ENCODE results near the gene PLCB2. TPM values are rescaled to one million over a fixed set of nuclear protein-coding genes. Genes with fewer than 3 reads are reported as not detected.
A peak's percentile ranks its signal among the peaks of the same experiment; 100 is the strongest.

PLCB2 gene
- total and polyA plus RNA-seq, 2 donors (not counting 1 experiment from before 2014, with no cell fraction given), result 166 to 312 TPM

DNA sequence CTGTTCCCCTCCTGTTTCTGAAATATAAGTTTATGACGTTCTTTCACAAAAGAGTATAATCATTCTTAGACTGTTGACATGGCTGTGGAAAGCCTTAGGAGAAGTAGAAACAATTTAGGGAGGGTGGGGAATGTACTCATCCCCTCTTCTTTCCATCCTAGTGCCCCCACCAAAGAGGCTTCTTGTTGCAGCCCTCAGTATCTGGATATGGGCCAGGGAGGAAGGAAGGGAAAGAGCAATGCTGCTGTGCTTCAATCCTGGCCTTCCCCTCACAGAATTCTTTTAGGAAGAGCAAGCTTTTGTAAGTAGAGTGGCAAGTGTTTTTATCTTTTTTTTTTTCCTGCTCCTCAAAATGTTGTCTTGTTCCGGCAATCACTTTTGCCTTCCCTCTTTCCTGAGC is 17.5 kb upstream of the PLCB2 start:
- 100% methylated on average over 1 of the region's 2 CpGs for WGBS (ENCODE audit: insufficient coverage)
- TF ChIP-seq EZH2 (IDR thresholded peaks at IDR 0.05; ENCODE audit: borderline replicate concordance, insufficient read depth, low read depth, low read length, poor library complexity, severe bottlenecking), result no peak
- TF ChIP-seq, protein P1, sequence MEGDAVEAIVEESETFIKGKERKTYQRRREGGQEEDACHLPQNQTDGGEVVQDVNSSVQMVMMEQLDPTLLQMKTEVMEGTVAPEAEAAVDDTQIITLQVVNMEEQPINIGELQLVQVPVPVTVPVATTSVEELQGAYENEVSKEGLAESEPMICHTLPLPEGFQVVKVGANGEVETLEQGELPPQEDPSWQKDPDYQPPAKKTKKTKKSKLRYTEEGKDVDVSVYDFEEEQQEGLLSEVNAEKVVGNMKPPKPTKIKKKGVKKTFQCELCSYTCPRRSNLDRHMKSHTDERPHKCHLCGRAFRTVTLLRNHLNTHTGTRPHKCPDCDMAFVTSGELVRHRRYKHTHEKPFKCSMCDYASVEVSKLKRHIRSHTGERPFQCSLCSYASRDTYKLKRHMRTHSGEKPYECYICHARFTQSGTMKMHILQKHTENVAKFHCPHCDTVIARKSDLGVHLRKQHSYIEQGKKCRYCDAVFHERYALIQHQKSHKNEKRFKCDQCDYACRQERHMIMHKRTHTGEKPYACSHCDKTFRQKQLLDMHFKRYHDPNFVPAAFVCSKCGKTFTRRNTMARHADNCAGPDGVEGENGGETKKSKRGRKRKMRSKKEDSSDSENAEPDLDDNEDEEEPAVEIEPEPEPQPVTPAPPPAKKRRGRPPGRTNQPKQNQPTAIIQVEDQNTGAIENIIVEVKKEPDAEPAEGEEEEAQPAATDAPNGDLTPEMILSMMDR (IDR thresholded peaks at IDR 0.05), result no peak
- Histone ChIP-seq H3K9me3 (ENCODE audit: control extremely low read depth in 1 of 3, control insufficient read depth in 2 of 3, insufficient read depth in 1 of 3, low read length in 2 of 3) (peaks cover 0 to 2% (median 0%) of the 10 kb centered on the region in 3 donors), H4K20me1 (ENCODE audit: control insufficient read depth, insufficient read depth, low read length, poor library complexity, severe bottlenecking) (no peaks in the 10 kb centered on the region), H3K36me3 (replicated peaks in 1 of 2; ENCODE audit: control extremely low read depth in 1 of 2, control insufficient read depth in 1 of 2, extremely low read depth in 1 of 2, insufficient read depth in 2 of 2, low read length in 1 of 2) (no peaks in the 10 kb centered on the region), H3K27me3 (replicated peaks in 1 of 4; ENCODE audit: control extremely low read depth in 1 of 4, control insufficient read depth in 3 of 4, insufficient read depth in 4 of 4, low read length in 3 of 4) (peaks cover 0 to 2% (median 0%) of the 10 kb centered on the region in 4 experiments), H3K4me1 (ENCODE audit: control insufficient read depth in 2 of 2, insufficient read depth in 2 of 2, low read length in 2 of 2) (peaks cover 21 to 25% of the 10 kb centered on the region in 2 donors), H3K4me3 (ENCODE audit: control extremely low read depth in 1 of 5, extremely low read depth in 1 of 5, insufficient read depth in 1 of 5, low read depth in 2 of 5, low read length in 4 of 5) (peak overlapping the region in 2 of 5 experiments; percentile 38 to 71), H3K4me2 (replicated peaks; ENCODE audit: low read depth, low read length, poor library complexity, severe bottlenecking) (peak overlapping the region; percentile 92), H3K79me2 (ENCODE audit: control insufficient read depth, insufficient read depth, low read length) (no peaks in the 10 kb centered on the region), H2AFZ (ENCODE audit: insufficient read depth, low read depth, low read length, poor library complexity, severe bottlenecking) (no peak overlapping the region), H3K9ac (ENCODE audit: low read length) (no peak overlapping the region), H3K27ac (ENCODE audit: low read length in 2 of 2) (no peak overlapping the region)
- no peak overlapping the region for H3K27ac Mint-ChIP-seq
- ChIA-PET CTCF (interaction anchor here (0.8 to 7.3 kb wide), 8 partner anchors 12 to 108 kb away, joined by 3 to 134 read pairs (median 6); partner anchors contain the start of genes CCDC9B and PLCB2), POLR2A (interaction anchor here (1.5 kb wide), 1 partner anchor 17 kb away, joined by 5 read pairs; the partner anchor contains the start of gene PLCB2)
- ATAC-seq (ENCODE audit: low read depth), result no peak
- H3K27me3 Mint-ChIP-seq, result no peaks in the 10 kb centered on the region
- intact Hi-C loops (cut with micrococcal nuclease), result no loop called here
- DNase-seq, result no peak
- peaks cover 29% of the 10 kb centered on the region for H3K4me1 Mint-ChIP-seq
- peak overlapping the region; percentile 85 for H3K4me3 Mint-ChIP-seq
- no peaks in the 10 kb centered on the region for H3K9me3 Mint-ChIP-seq (ENCODE audit: insufficient read depth)
